Activated gamma-delta T cell treated with Interleukin-2 at 50 U/mL for 16 hours (primary cell): ENCODE results near the gene CARD10.

Experiments used
- DNase-seq: peaks from one replicate; pipeline ENCODE4 v3.0.0-alpha.2; 2020

CARD10 gene

DNA sequence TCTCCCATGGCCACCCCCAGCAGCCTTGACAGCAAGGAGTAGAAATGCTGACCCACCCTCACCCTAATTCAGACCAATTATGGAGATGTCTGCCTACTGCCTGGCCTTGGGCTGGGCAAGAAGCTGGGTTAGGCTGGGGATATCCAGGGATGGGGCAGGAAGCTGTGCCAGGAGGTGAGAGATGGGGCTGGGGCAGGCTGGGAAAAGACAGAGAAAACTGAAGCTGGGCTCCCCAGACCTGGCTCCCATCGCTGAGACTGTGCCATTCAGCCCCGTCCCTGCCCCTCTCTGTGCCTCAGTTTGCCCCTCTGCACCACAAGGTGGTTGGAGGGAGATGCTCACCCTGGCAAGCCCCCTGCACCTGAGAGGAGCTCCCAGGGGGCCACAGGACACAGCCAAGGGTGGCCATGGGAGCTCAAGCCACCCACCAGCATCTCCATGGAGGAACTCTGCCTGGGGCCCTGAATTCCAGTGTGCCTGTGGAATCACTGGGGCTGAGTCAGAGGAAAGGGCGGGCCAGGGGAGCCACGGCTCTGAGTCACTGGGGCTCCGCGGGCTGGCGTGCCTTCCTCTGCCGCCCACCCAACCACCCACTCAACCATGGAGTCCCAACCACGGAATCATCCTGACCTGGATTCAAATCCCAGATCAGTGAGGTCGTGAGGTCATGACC is 6.0 kb upstream of the CARD10 start:
- no peak for DNase-seq

DNA sequence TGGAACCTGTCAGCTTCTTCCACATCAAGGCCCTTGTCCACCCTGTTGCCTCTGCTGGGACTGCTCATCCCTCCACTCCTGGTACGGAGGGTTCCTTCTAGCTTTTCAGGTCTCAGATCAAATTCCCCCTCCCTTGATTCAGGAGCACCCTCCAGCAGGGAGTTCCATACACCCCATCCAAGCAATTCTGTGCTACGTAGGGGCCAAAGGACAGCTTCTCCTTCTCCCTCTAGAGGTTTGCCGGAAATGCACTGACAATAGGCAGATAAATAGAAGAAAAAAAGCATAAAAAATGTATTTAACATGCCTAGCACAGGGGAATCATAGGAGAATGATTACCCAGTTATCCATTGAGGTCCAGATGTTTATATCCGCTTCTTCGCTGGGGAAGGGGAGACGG is 3.3 kb upstream of the CARD10 start:
- no peak for DNase-seq

DNA sequence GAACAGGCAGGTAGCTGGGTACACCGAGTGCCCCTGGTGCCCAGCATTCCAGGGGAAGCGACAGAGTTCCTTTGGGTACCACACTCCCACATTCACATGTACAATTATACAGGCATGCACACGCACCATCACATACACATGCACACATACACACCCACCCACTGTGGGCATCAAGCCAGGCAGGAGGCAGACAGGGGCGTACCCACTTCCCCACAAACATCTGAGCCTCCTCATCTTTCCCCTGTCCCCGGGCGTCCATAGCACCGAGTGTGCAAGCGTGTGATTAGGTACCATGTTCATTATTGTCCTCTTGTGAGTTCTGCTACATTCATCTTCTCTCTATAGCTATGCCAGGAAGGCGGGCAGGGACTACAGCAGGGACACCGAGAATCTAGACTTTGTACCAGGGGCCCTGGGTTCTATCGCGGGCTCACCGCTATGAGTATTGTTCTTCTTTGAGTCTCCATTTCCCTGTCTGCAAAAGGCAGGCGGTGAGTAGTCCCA is 2.1 kb upstream of the CARD10 start:
- DNase-seq: no peak

GRCh38 chr22:37520776-37521191 is 1.6 kb upstream of the CARD10 start:
- DNase-seq: no peak

GRCh38 chr22:37518509-37519267 is 527 bp downstream of the CARD10 start:
- DNase-seq: no peak

- no peak for DNase-seq
These were observed 1.3 kb downstream of the CARD10 start for GRCh38 chr22:37517826-37518450.

GRCh38 chr22:37516456-37516855 is 2.8 kb downstream of the CARD10 start:
- no peak for DNase-seq

GRCh38 chr22:37515901-37516300 is 3.3 kb downstream of the CARD10 start:
- DNase-seq: no peak

- DNase-seq: no peak
These were observed 4.6 kb downstream of the CARD10 start for GRCh38 chr22:37514526-37515051.

- DNase-seq: no peak
These were observed 7.7 kb downstream of the CARD10 start for GRCh38 chr22:37511395-37512104.

DNA sequence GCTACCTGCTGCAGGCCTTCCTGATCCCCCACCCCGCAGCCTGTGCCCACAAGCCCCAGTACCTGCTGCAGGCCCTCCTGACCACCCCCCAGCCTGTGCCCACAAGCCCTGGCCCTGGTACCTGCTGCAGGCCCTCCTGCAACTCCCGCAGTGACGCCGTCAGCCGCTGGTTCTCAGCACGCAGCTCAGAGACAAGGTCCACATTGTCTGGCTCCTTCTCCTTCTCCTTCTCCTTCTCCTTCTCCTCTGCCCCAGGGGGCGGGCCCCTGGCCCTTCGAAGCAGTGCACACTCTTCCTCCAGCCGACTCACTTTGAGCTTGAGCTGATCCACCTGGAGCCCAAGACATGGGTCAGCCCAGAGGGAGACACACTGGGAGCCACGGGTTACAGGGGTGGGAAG is 9.1 kb downstream of the CARD10 start:
- no peak for DNase-seq

DNA sequence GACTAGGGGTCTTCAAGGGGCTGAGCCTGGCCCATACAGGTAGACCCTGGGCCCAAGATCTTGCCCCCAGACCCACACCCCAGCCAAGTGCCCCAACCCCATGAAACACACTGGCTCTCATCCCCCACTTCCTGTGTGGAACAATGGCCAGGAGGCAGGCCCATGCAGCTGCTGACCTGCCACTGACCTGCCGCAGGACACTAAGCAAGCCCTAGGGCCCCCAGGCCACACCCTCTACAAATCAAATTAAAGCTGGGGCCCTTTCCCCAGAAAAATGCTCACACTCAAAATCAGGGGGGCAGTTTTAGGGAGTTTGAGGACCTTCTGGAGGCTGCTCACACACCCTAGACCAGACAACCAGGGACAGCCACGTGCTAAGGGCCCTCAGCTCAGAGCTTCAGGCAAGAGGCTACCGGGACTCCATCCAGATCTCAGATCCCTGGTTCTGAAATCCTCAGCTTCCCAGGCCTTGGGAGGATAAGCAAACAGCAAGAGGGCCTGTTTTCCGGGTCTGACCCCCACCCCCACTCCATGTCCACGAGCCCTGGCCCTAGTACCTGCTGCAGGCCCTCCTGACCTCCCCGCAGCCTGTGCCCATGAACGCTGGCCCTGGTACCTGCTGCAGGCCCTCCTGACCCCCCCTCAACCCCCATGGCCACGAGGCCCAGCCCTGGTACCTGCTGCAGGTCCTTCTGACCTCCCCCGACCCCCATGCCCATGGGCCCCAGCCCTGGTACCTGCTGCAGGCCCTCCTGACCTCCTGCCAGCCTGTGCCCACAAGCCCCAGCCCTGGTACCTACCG is 10.0 kb downstream of the CARD10 start:
- no peak for DNase-seq

DNA sequence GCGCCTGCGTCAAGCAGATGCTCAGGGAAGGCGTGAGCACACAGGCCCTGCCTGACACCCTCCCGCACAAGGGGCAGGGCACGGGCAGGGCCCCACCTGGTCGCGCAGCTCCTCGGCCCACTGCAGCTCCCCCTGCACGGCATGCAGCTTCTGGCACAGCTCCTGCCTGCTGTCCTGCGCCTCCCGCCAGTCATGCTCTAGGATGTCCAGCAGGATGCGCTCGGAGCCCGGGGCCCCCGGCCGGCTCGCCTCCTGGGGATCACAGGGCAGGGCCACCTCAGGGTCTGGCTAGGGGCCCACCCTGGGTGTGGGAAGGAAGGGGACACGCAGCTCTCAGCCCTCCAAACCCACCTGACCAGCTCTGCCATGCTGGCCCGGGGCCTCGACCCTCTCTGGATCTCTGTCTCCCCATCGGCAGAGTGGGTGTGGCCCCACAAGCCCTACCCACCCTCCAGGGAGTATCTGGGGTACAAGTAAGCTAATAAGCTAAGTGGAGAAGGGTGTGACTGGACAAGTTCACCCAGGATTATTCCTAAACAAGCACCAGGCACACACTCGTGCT is 10.7 kb downstream of the CARD10 start:
- no peak for DNase-seq

- no peak for DNase-seq
These were observed 11.5 kb downstream of the CARD10 start for GRCh38 chr22:37507731-37508130.

- DNase-seq: no peak
These were observed 13.2 kb downstream of the CARD10 start for GRCh38 chr22:37505989-37506388.

GRCh38 chr22:37505565-37505964 is 13.7 kb downstream of the CARD10 start:
- DNase-seq: no peak

DNA sequence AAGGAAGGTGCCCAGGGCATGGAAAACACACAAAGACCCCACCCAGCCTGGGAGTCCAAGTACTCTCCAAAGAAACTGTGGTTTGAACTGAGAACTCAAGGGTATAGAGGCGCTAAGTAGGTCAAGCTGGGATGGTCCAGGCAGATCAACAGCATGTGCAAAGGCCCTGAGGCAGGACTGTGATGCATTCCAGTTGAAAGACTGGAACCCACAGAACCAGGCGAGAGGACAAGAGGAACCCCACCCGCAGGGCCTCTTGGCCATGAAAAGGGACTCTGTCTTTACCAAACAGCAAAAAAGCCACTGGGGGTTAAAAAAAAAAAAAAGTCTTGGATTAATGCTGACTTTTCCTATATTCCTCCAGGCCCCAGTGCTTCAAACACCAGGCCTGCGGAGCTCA is 14.3 kb downstream of the CARD10 start:
- DNase-seq: no peak

- no peak for DNase-seq
These were observed 15.4 kb downstream of the CARD10 start for GRCh38 chr22:37503850-37504249.

DNA sequence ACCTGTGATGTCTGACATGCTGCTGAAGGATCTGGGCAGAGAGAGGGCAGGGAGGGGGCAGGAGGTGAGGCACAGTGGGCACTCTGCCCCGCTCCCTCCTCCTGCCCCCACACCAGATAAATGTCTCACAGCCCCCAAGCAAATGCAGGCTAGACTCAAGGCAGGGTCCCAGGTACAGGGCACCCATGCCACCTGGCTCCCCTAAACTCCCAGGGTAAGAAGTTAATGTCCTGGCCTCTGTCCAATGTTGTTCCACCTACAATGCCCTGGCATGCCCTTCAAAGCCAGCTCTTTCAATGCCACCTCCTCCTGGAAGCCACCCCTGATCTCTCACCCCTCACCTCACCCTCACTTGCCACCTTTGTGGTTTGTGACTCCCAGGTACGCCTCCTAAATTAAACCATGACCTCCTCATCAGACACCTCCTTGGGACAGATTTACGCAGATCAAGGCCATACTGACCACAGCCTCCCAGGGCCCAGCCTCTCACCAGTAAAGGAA is 16.0 kb downstream of the CARD10 start:
- no peak for DNase-seq

- DNase-seq: no peak
These were observed 16.7 kb downstream of the CARD10 start for GRCh38 chr22:37502342-37503182.
